Esophagus squamous epithelium (tissue), 5 donors: ENCODE measurements around the gene PDE4C. TPM values are rescaled to one million over a fixed set of nuclear protein-coding genes. Genes with fewer than 3 reads are reported as not detected.

ENCODE experiments used
- DNase-seq: peaks from one replicate; lab custom pipeline; 2025; lab: John Stamatoyannopoulos, UW
- H3K27ac ChIP-seq, 4 donors: fragments of 200-600 bp; sonication (generic); one replicate each; pipeline ENCODE4 v1.5.1; 2016 to 2019; ENCODE audit warnings: mild to moderate bottlenecking in 1 of 4
- H3K27me3 ChIP-seq, 4 donors: fragments of 200-600 bp; sonication (generic); 1 replicate in 3 of 4; 2 replicates in 1 of 4; pipeline versions ENCODE4 v1.5.1 to v1.6.0; 2017 to 2021; ENCODE audit warnings: antibody characterized with exemption in 1 of 4
- H3K36me3 ChIP-seq, 3 donors: fragments of 200-600 bp; sonication (generic); one replicate each; pipeline ENCODE4 v1.5.1; 2016 to 2019
- H3K4me1 ChIP-seq, 3 donors: fragments of 200-600 bp; sonication (generic); one replicate each; pipeline ENCODE4 v1.5.1; 2017 to 2019
- H3K4me3 ChIP-seq, 4 donors: fragments of 200-600 bp; sonication (generic); 1 replicate in 3 of 4; 2 replicates in 1 of 4; pipeline ENCODE4 v1.5.1; 2016 to 2019; ENCODE audit warnings: mild to moderate bottlenecking in 2 of 4, moderate library complexity in 1 of 4
- H3K9me3 ChIP-seq, 3 donors: fragments of 200-600 bp; sonication (generic); one replicate each; pipeline ENCODE4 v1.5.1; 2016 to 2019
- POLR2A ChIP-seq, 4 donors: fragments of 450-650 bp; IDR thresholded peaks; one replicate each; pipeline ENCODE4 v1.6.1; 2017; ENCODE audit warnings: antibody characterized with exemption in 4 of 4, mild to moderate bottlenecking in 4 of 4, moderate library complexity in 3 of 4
- WGBS, 2 donors: methylation state at CpG; one replicate each; pipeline ENCODE4 v1.1.5; 2018; 5-methylcytosine and 5-hydroxymethylcytosine counted together
- intact Hi-C: fragments of 100-400 bp; cut with DNase I; formaldehyde crosslinking; loops from one replicate; pipeline ENCODE4 v1.15.0; 2022
- total RNA-seq, 4 donors: library from RNA; depleted of rRNA; stranded (reverse); fragments of >200 nt; gene quantifications; one replicate each; pipeline ENCODE4 v1.1.0, GENCODE V29; 2016
- TF ChIP-seq, protein P1 (sequence below), 6 experiments: fragments of 450-650 bp in 4 of 6; fragments of 200-600 bp in 2 of 6; sonication (generic) in 2 of 6; IDR thresholded peaks; one replicate each; pipeline ENCODE4 v1.5.1; 2016 to 2019; ENCODE audit warnings: antibody characterized with exemption in 6 of 6, mild to moderate bottlenecking in 4 of 6, moderate library complexity in 4 of 6
- donor health status: DM: yes; HTN: yes; CAD: no.

PDE4C gene
- total RNA-seq, 4 donors from 2014 or later: 0.76 TPM; not detected in 3

DNA sequence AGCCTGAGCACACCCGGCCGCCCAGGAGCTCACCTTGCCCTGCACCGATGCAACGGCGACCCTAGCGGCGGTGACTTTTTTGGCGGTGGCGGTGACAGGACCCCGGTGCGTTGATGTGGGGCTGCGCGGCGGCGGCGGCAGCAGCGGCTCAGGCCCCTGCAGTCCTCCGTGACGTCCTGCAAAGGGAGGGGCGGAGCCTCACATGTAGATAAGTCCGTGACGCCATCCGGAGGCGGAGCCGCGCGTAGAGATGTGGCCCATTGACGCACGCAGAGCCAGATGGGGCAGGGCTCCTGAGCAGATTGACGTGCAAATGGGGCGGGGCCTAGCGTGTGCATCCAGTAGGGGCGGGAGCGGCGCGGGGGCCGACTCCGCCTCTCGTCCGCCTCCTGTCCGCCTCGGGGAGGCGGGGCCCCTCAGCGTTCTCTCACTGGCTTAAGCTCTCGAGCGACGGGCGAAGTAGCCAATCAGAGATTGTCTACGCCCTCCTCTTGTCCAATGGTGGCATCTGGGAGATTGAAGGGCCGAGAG lies 22.3 kb downstream of the PDE4C start, which contains the start of gene RAB3A:
Gene RAB3A, minus strand, starts transcription at position 180 of the 531 bp plus-strand sequence. CDS start 1,302 bp downstream, outside the sequence.
- Histone ChIP-seq H3K9me3 (no peaks in the 10 kb centered on the region), H3K4me3 (peak within 1 kb of the TSS; percentile 66 to 86 (median 74)), H3K36me3 (peaks cover 0 to 16% (median 0%) of the 10 kb centered on the region in 3 donors), H3K27ac (peak within 1 kb of the TSS; percentile 85 to 99 (median 97)), H3K27me3 (peaks cover 0 to 4% (median 0%) of the 10 kb centered on the region in 4 donors), H3K4me1 (peaks cover 13 to 50% (median 19%) of the 10 kb centered on the region in 3 donors)
- TF ChIP-seq POLR2A (IDR thresholded peaks at IDR 0.05): peak in 1 of 4 donors; percentile 72
- TF ChIP-seq, protein P1, sequence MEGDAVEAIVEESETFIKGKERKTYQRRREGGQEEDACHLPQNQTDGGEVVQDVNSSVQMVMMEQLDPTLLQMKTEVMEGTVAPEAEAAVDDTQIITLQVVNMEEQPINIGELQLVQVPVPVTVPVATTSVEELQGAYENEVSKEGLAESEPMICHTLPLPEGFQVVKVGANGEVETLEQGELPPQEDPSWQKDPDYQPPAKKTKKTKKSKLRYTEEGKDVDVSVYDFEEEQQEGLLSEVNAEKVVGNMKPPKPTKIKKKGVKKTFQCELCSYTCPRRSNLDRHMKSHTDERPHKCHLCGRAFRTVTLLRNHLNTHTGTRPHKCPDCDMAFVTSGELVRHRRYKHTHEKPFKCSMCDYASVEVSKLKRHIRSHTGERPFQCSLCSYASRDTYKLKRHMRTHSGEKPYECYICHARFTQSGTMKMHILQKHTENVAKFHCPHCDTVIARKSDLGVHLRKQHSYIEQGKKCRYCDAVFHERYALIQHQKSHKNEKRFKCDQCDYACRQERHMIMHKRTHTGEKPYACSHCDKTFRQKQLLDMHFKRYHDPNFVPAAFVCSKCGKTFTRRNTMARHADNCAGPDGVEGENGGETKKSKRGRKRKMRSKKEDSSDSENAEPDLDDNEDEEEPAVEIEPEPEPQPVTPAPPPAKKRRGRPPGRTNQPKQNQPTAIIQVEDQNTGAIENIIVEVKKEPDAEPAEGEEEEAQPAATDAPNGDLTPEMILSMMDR (IDR thresholded peaks at IDR 0.05): peak in 1 of 6 experiments; percentile 26
- intact Hi-C loops: no loop called here
- WGBS, 2 donors: 0% methylated on average over 1 of the region's 50 CpGs; no CpG with 5 or more reads in 1 of the 2 donors
- peak; percentile 100 for DNase-seq

DNA sequence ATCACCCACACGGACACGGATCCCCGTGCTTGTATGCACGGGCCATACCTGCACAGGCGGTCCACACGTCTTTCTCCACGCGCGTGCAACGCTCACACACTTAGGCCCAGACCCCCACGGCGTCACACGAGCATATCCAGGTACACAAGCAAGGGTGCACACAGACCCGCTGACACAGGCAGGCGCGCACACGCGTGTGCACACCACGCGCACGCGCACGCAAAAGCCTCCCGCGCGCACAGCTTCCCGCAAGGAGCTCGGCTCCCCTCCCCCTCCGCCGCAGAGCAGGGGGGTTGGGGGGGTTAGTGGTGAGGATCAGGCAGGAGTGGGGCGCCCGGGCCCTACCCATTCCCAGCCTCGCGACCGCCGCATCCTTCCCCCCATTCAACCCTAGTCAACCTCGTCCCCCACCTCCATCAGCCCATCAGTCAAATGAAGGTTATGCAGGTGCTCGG lies 22.8 kb downstream of the PDE4C start:
- TF ChIP-seq, protein P1 (IDR thresholded peaks at IDR 0.05): no peak
- no peak for TF ChIP-seq POLR2A (IDR thresholded peaks at IDR 0.05)
- peaks cover 0 to 20% (median 0%) of the 10 kb centered on the region in 3 donors for H3K36me3 ChIP-seq
- peaks cover 13 to 50% (median 19%) of the 10 kb centered on the region in 3 donors for H3K4me1 ChIP-seq
- peak overlapping the region; percentile 66 to 86 (median 74) for H3K4me3 ChIP-seq
- no peaks in the 10 kb centered on the region for H3K27me3 ChIP-seq
- H3K27ac ChIP-seq: peak overlapping the region; percentile 59 to 99 (median 80)
- WGBS, 2 donors: 0% methylated on average over 5 to 9 of the region's 38 CpGs
- no peaks in the 10 kb centered on the region for H3K9me3 ChIP-seq
- no peak for DNase-seq
- intact Hi-C loops: no loop called here

DNA sequence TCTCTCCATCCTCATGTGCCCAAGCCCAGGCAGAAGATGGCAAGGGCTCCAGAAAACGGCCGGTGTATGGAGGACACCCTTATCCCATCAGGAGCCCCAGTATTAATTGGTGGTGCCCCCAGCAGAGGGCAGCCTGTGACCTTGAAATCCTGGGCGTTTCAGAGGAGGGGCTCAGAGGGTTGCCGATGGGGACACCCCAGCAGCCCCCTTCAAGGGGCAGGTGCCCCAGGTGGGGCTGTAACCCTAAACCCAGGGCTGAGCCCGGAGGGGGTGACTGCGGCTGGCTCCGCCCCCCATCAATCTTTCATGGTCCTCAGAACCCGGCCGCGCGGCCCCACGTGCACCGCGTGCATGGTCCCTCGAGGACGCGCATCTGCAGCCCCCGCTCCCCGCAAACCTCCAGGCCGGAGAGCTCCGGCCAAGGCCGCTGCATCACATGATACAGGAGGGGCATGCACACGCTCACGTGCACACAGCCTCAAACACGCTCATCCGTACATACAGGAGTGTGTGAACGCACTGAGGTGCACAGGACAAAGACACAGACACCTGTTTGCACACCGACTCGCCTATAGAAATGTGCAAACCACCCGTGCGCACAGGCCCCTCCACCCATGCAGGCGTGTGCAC lies 23.3 kb downstream of the PDE4C start:
- TF ChIP-seq POLR2A (IDR thresholded peaks at IDR 0.05): no peak
- TF ChIP-seq, protein P1 (IDR thresholded peaks at IDR 0.05): peak in 2 of 6 experiments; percentile 16 to 28
- intact Hi-C loops: no loop called here
- Histone ChIP-seq H3K27ac (peak overlapping the region in 1 of 4 donors; percentile 99), H3K4me1 (peaks cover 13 to 46% (median 19%) of the 10 kb centered on the region in 3 donors), H3K9me3 (no peaks in the 10 kb centered on the region), H3K27me3 (no peaks in the 10 kb centered on the region), H3K36me3 (peaks cover 0 to 26% (median 0%) of the 10 kb centered on the region in 3 donors), H3K4me3 (peak overlapping the region; percentile 66 to 86 (median 74))
- no peak for DNase-seq
- 7 to 14% methylated on average over 4 to 14 of the region's 32 CpGs for WGBS, 2 donors

DNA sequence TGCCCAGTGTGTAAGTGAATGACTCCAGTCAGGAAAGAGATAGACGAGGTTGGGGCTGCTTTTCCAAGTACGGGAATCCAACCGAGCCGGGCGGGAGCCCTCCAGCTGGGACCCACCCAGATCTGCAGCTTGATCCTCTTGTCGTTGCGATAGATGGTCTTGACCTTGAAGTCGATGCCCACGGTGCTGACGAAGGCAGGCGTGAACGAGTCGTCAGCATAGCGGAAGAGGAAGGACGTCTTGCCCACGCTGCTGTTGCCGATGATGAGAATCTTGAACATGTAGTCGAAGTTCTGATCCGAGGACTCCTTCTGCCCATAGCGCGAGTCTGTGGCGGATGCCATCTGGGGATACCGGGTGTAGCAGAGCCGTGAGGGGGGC lies 23.9 kb downstream of the PDE4C start:
- Histone ChIP-seq H3K27me3 (no peaks in the 10 kb centered on the region), H3K4me3 (no peak overlapping the region), H3K36me3 (peaks cover 0 to 29% (median 0%) of the 10 kb centered on the region in 3 donors), H3K27ac (no peak overlapping the region), H3K9me3 (no peaks in the 10 kb centered on the region), H3K4me1 (peaks cover 13 to 41% (median 19%) of the 10 kb centered on the region in 3 donors)
- TF ChIP-seq, protein P1 (IDR thresholded peaks at IDR 0.05): no peak
- no peak for TF ChIP-seq POLR2A (IDR thresholded peaks at IDR 0.05)
- no peak for DNase-seq
- WGBS, 2 donors: 77 to 87% methylated on average over 17 to 21 of the region's 24 CpGs
- intact Hi-C loops: no loop called here

DNA sequence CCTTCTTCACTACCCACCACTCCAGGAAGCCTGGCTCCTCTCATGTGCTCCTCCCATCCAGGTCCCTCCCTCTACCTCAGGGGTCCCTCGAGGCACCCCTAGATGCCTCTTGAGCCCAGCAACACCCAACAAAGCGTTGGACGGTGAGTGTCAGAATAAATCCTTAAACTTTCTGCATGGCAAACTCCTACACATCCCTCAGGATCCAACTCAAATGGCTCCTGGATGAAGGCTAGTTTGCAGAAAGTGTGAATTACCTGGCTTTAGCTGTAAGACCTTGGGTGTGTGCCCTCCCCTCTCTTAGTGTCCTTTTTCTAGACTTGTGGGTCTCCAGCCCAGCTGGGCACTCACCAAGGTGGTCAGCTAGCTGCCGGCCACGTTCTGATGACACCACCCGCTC lies 27.9 kb downstream of the PDE4C start:
- no peak overlapping the region for H3K27ac ChIP-seq
- H3K4me1 ChIP-seq: peaks cover 25 to 32% (median 29%) of the 10 kb centered on the region in 3 donors
- DNase-seq: no peak
- no peak overlapping the region for H3K4me3 ChIP-seq
- intact Hi-C loops: loop anchor here (5.0 kb wide), 1 partner anchor 59 kb away; a partner anchor contains a TSS
- TF ChIP-seq POLR2A (IDR thresholded peaks at IDR 0.05): no peak
- TF ChIP-seq, protein P1 (IDR thresholded peaks at IDR 0.05): no peak
- WGBS, 2 donors: 88 to 90% methylated on average over 6 of the region's 6 CpGs
- H3K36me3 ChIP-seq: peaks cover 0 to 46% (median 3%) of the 10 kb centered on the region in 3 donors
- no peaks in the 10 kb centered on the region for H3K27me3 ChIP-seq
- no peaks in the 10 kb centered on the region for H3K9me3 ChIP-seq
